Measurements from ENCODE around the gene DTNA.

DTNA gene

DNA sequence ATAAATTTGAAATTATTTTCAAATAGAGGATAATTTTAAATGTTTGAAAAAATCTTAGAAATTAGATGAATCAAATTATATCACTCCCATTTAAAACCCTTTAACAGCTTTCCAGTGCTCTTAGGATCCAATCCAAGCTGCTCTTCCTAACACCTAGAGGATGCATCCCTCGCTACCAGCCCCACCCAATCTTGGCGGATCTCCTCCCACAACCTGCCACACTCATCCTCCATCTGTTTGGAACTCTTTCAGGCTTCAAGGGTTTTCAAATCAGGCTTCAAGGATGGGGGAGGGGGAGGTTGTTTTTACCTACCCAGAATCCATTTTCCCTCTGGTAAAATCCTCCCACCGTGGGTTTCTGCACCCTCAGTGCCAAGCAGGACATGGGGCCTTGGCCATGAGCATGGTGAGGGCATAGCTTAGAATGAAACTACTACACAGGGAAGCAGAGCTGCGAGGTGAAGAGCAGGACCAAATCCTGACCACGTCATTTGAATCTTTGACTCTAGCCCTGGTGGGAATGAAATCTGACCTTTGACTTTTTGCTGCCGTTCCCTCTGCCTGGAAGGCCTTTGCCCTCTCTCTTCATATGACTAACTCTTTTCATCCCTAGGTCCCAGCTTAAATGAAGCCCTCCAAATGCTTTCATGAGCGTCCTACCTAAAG is 218.1 kb downstream of the DTNA start:
- no peaks in the 10 kb centered on the region for H3K9me3 ChIP-seq (ENCODE audit: control insufficient read depth, insufficient read depth, low read length)
- TF ChIP-seq, protein P1, sequence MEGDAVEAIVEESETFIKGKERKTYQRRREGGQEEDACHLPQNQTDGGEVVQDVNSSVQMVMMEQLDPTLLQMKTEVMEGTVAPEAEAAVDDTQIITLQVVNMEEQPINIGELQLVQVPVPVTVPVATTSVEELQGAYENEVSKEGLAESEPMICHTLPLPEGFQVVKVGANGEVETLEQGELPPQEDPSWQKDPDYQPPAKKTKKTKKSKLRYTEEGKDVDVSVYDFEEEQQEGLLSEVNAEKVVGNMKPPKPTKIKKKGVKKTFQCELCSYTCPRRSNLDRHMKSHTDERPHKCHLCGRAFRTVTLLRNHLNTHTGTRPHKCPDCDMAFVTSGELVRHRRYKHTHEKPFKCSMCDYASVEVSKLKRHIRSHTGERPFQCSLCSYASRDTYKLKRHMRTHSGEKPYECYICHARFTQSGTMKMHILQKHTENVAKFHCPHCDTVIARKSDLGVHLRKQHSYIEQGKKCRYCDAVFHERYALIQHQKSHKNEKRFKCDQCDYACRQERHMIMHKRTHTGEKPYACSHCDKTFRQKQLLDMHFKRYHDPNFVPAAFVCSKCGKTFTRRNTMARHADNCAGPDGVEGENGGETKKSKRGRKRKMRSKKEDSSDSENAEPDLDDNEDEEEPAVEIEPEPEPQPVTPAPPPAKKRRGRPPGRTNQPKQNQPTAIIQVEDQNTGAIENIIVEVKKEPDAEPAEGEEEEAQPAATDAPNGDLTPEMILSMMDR (IDR thresholded peaks at IDR 0.05; ENCODE audit: low read depth, low read length, poor library complexity, severe bottlenecking), result no peak
- TF ChIP-seq EZH2phosphoT487 (IDR thresholded peaks at IDR 0.05; ENCODE audit: borderline replicate concordance, low read length), result no peak
- H3F3A ChIP-seq (ENCODE audit: control insufficient read depth, insufficient read depth), result no peaks in the 10 kb centered on the region
- H3K4me3 ChIP-seq (ENCODE audit: low read length), result no peak overlapping the region
- H3K27me3 ChIP-seq (ENCODE audit: control insufficient read depth, low read length), result 0 out of 2 replicates have a peak, but pooled peaks cover 2% of the 10 kb centered on the region
- no peaks in the 10 kb centered on the region for H3K9me2 ChIP-seq (replicated peaks; ENCODE audit: control insufficient read depth, low read length)
- H4K20me1 ChIP-seq (ENCODE audit: control insufficient read depth, insufficient read depth, low read depth, low read length), result no peaks in the 10 kb centered on the region
- no peaks in the 10 kb centered on the region for H3K36me3 ChIP-seq (ENCODE audit: control insufficient read depth, low read length)
- no peak overlapping the region for H3K4me2 ChIP-seq (ENCODE audit: low read length)
- no peaks in the 10 kb centered on the region for H3K79me2 ChIP-seq (ENCODE audit: control insufficient read depth, low read length)
- no peaks in the 10 kb centered on the region for H3K4me1 ChIP-seq (ENCODE audit: control insufficient read depth, low read length)
- no peak overlapping the region for H3K27ac ChIP-seq (ENCODE audit: low read depth, low read length)

DNA sequence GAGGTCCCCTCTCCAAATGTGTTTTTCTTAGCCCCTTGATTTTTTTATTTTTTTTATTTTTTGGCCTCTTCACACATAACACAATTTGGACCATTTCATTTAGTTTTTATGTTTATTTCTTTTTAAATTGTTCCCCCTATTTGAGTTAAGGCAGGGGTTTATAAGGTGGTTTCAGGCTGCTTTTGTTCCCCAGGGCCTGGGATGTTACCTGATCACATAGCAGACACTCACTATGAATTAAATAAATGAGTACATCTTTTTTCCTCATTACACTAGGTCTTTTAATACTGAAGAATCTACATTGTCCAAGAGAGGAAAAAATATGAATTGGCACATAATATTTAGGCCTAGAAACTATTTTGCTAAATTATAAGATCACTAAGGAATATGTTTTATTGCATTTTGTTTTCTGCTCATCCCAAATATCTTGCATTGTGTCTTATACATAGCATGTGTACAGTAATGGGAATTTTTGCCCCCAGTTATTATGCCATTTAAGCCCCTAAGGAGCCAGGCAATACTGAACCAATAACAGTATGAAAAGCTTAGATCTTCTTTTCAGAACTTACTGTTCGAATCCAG is 218.7 kb downstream of the DTNA start:
- no peaks in the 10 kb centered on the region for H3K79me2 ChIP-seq (ENCODE audit: control insufficient read depth, low read length)
- no peaks in the 10 kb centered on the region for H3K4me1 ChIP-seq (ENCODE audit: control insufficient read depth, low read length)
- no peaks in the 10 kb centered on the region for H3K9me2 ChIP-seq (replicated peaks; ENCODE audit: control insufficient read depth, low read length)
- no peak overlapping the region for H3K4me2 ChIP-seq (ENCODE audit: low read length)
- H3K27me3 ChIP-seq (ENCODE audit: control insufficient read depth, low read length), result 0 out of 2 replicates have a peak, but pooled peaks cover 2% of the 10 kb centered on the region
- no peaks in the 10 kb centered on the region for H3K36me3 ChIP-seq (ENCODE audit: control insufficient read depth, low read length)
- no peak overlapping the region for H3K4me3 ChIP-seq (ENCODE audit: low read length)
- H3F3A ChIP-seq (ENCODE audit: control insufficient read depth, insufficient read depth), result no peaks in the 10 kb centered on the region
- no peaks in the 10 kb centered on the region for H3K9me3 ChIP-seq (ENCODE audit: control insufficient read depth, insufficient read depth, low read length)
- no peak for TF ChIP-seq EZH2phosphoT487 (IDR thresholded peaks at IDR 0.05; ENCODE audit: borderline replicate concordance, low read length)
- TF ChIP-seq, protein P1 (IDR thresholded peaks at IDR 0.05; ENCODE audit: low read depth, low read length, poor library complexity, severe bottlenecking), result no peak
- H3K27ac ChIP-seq (ENCODE audit: low read depth, low read length), result no peak overlapping the region
- no peaks in the 10 kb centered on the region for H4K20me1 ChIP-seq (ENCODE audit: control insufficient read depth, insufficient read depth, low read depth, low read length)

DNA sequence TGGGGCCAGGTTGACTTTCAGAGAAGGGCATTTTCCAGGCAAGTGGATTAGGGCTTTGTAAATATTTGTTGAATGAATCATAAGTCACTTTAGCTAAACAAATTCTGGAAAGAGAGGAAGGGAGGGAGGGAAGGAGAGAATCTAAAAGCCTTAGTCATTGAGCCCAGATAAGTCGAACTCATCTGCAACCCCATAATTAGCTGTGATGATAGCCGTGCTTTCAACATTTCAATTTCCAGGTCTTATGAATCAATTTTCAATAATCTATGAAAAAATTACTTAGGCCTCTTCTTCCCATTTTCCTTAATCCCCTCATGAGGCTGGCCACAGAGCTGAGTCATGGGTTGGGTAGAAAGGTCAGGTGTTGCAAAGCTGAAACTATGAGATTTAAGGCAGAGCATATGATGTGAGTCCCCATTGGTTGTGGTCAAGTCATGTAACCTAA is 219.3 kb downstream of the DTNA start:
- H3K27me3 ChIP-seq (ENCODE audit: control insufficient read depth, low read length), result 0 out of 2 replicates have a peak, but pooled peaks cover 2% of the 10 kb centered on the region
- TF ChIP-seq, protein P1 (IDR thresholded peaks at IDR 0.05; ENCODE audit: low read depth, low read length, poor library complexity, severe bottlenecking), result no peak
- no peak for TF ChIP-seq EZH2phosphoT487 (IDR thresholded peaks at IDR 0.05; ENCODE audit: borderline replicate concordance, low read length)
- no peaks in the 10 kb centered on the region for H3K9me2 ChIP-seq (replicated peaks; ENCODE audit: control insufficient read depth, low read length)
- no peaks in the 10 kb centered on the region for H4K20me1 ChIP-seq (ENCODE audit: control insufficient read depth, insufficient read depth, low read depth, low read length)
- H3K4me1 ChIP-seq (ENCODE audit: control insufficient read depth, low read length), result no peaks in the 10 kb centered on the region
- no peak overlapping the region for H3K27ac ChIP-seq (ENCODE audit: low read depth, low read length)
- H3F3A ChIP-seq (ENCODE audit: control insufficient read depth, insufficient read depth), result no peaks in the 10 kb centered on the region
- H3K9me3 ChIP-seq (ENCODE audit: control insufficient read depth, insufficient read depth, low read length), result no peaks in the 10 kb centered on the region
- no peak overlapping the region for H3K4me2 ChIP-seq (ENCODE audit: low read length)
- H3K79me2 ChIP-seq (ENCODE audit: control insufficient read depth, low read length), result no peaks in the 10 kb centered on the region
- no peak overlapping the region for H3K4me3 ChIP-seq (ENCODE audit: low read length)
- no peaks in the 10 kb centered on the region for H3K36me3 ChIP-seq (ENCODE audit: control insufficient read depth, low read length)

Data from DOHH2 (cell line).